ENCODE measurements around the gene FBN3.

- no peak for TF ChIP-seq CTCF (IDR thresholded peaks at IDR 0.05)
- TF ChIP-seq POLR2A (IDR thresholded peaks at IDR 0.05): no peak
- no peak for TF ChIP-seq POLR2AphosphoS5 (IDR thresholded peaks at IDR 0.05)
- TF ChIP-seq EP300 (IDR thresholded peaks at IDR 0.05): no peak
Measured at GRCh38 chr19:8074501-8074900, 74.9 kb downstream of the FBN3 start.

All from stomach (tissue), 4 donors.